ENCODE measurements around the gene PEDS1. TPM values are rescaled to one million over a fixed set of nuclear protein-coding genes. Genes with fewer than 3 reads are reported as not detected.

Gene PEDS1
- total and polyA plus RNA-seq, 2 of the 8 experiments (the other 6 are each of a cell fraction or from before 2014, with no cell fraction given), result 28.9 to 75.9 TPM

DNA sequence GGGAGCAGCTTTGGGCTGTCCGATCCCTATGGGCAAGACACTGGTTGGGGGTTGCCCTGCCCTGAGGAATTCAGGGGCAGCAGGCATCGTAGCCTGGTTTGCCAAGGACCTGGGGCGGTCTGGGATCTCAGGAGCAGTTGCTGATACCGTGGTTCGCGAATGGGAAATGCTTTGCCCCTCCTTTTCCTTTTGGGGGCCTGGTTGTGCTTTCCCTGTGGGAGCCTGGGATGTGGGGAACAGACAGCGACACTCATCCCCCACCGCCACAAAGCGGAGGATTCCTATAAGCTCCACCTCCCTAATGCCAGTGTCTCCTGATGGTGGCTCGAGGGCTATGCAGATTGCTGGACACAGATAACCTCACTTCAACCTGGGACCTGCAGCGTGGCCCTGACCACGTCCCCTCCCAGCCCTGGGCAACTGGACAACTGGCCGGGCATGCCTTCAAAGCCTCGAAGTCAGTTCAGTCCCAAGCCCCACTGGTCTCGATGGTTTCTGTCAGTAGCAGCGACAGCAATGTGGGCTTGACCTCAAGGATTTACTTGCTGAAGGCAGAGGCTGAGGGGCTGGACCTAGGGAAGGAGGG, 40.4 kb upstream of the PEDS1 start (continued):
- TF ChIP-seq HDAC2 (IDR thresholded peaks at IDR 0.05; ENCODE audit: borderline replicate concordance in 1 of 2, low read depth in 2 of 2, low read length in 2 of 2), result no peak
- TF ChIP-seq BCL11A (IDR thresholded peaks at IDR 0.05; ENCODE audit: low read depth in 2 of 2, low read length in 2 of 2), result no peak
- TF ChIP-seq CTBP2 (IDR thresholded peaks at IDR 0.05; ENCODE audit: borderline replicate concordance, insufficient read depth, insufficient read length, low read length), result no peak
- no peak for TF ChIP-seq NANOG (IDR thresholded peaks at IDR 0.05; ENCODE audit: insufficient read depth, low read depth, low read length, poor library complexity, severe bottlenecking)
- no peak for TF ChIP-seq MAFK (IDR thresholded peaks at IDR 0.05; ENCODE audit: low read depth, low read length)
- TF ChIP-seq, protein P1, sequence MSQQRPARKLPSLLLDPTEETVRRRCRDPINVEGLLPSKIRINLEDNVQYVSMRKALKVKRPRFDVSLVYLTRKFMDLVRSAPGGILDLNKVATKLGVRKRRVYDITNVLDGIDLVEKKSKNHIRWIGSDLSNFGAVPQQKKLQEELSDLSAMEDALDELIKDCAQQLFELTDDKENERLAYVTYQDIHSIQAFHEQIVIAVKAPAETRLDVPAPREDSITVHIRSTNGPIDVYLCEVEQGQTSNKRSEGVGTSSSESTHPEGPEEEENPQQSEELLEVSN (IDR thresholded peaks at IDR 0.05), result no peak
- TF ChIP-seq JUND (IDR thresholded peaks at IDR 0.05; ENCODE audit: low read length), result no peak
